HepG2 (cell line): ENCODE measurements around the gene LGALS3. TPM values are rescaled to one million over a fixed set of nuclear protein-coding genes. Genes with fewer than 3 reads are reported as not detected.
A peak's percentile ranks its signal among the peaks of the same experiment; 100 is the strongest.

Experiments
- DNMT3B ChIP-seq: conservative IDR thresholded peaks from 2 replicates; pipeline ENCODE4 v1.6.1; 2016; ENCODE audit warnings: missing biosample characterization, control low read depth
- FOXA3 ChIP-seq: IDR thresholded peaks from 2 replicates; pipeline ENCODE4 v1.6.1; 2016; ENCODE audit warnings: missing genetic modification reagents, missing compliant biosample characterization
- IRF2 ChIP-seq: IDR thresholded peaks from 2 replicates; pipeline ENCODE4 v1.6.1; 2018; ENCODE audit warnings: missing genetic modification reagents, missing compliant biosample characterization
- KAT7 ChIP-seq: IDR thresholded peaks from 2 replicates; pipeline ENCODE4 v1.6.1; 2018; ENCODE audit warnings: borderline replicate concordance, missing compliant biosample characterization
- KDM6A ChIP-seq: IDR thresholded peaks from 2 replicates; pipeline ENCODE4 v1.6.1; 2016; ENCODE audit warnings: low read depth
- MAZ ChIP-seq, 2 experiments: sonication (generic) in 1 of 2; formaldehyde crosslinking in 1 of 2; IDR thresholded peaks; 2 replicates each; pipeline versions ENCODE4 v1.5.0 to v1.6.1; 2012 to 2020; ENCODE audit warnings: low read depth in 2 of 2, mild to moderate bottlenecking in 2 of 2, borderline replicate concordance in 1 of 2, improper control_type of control experiment in 1 of 2, low read length in 1 of 2, missing genetic modification reagents in 1 of 2, moderate library complexity in 1 of 2
- MEF2D ChIP-seq: sonication (generic); formaldehyde crosslinking; IDR thresholded peaks from 2 replicates; pipeline ENCODE4 v1.5.1; 2020; ENCODE audit warnings: mild to moderate bottlenecking, missing genetic modification reagents
- MEIS2 ChIP-seq: sonication (generic); formaldehyde crosslinking; IDR thresholded peaks from 2 replicates; pipeline ENCODE4 v1.9.0; 2021; ENCODE audit warnings: mild to moderate bottlenecking, missing genetic modification reagents
- SMARCC2 ChIP-seq: fragments of 450-650 bp; IDR thresholded peaks from 2 replicates; pipeline ENCODE4 v1.6.1; 2017; ENCODE audit warnings: antibody characterized with exemption, mild to moderate bottlenecking
- SNAI1 ChIP-seq: sonication (generic); formaldehyde crosslinking; IDR thresholded peaks from 2 replicates; pipeline ENCODE4 v1.5.0; 2020; ENCODE audit warnings: mild to moderate bottlenecking, missing genetic modification reagents, borderline replicate concordance
- SP5 ChIP-seq: IDR thresholded peaks from 2 replicates; pipeline ENCODE4 v1.6.1; 2016; ENCODE audit warnings: low read depth, borderline replicate concordance
- TAF15 ChIP-seq: fragments of 200-400 bp; formaldehyde crosslinking; IDR thresholded peaks from one replicate; pipeline ENCODE4 v1.6.1; 2018; ENCODE audit warnings: mild to moderate bottlenecking, low read depth, low read length; ENCODE audit not compliant: poor library complexity, severe bottlenecking
- TBL1XR1 ChIP-seq: fragments of 150-350 bp; IDR thresholded peaks from 2 replicates; pipeline ENCODE4 v1.6.1; 2014; ENCODE audit warnings: borderline replicate concordance, low read length; ENCODE audit not compliant: partially characterized antibody
- TEAD2 ChIP-seq: sonication (generic); formaldehyde crosslinking; IDR thresholded peaks from 2 replicates; pipeline ENCODE4 v1.9.0; 2021; ENCODE audit warnings: missing genetic modification reagents
- TEAD3 ChIP-seq: optimal IDR thresholded peaks from 2 replicates; pipeline ENCODE3; 2016; ENCODE audit warnings: borderline replicate concordance
- TRIM24 ChIP-seq: sonication (generic); formaldehyde crosslinking; IDR thresholded peaks from 2 replicates; pipeline ENCODE4 v1.8.0; 2022; ENCODE audit warnings: mild to moderate bottlenecking, missing genetic modification reagents
- ZBTB7B ChIP-seq: sonication (generic); formaldehyde crosslinking; IDR thresholded peaks from 2 replicates; pipeline ENCODE4 v1.4.0; 2020; ENCODE audit warnings: missing genetic modification reagents
- ZNF234 ChIP-seq: sonication (generic); formaldehyde crosslinking; conservative IDR thresholded peaks from 2 replicates; pipeline ENCODE4 v1.5.1; 2020; ENCODE audit warnings: mild to moderate bottlenecking, missing genetic modification reagents
- ZNF773 ChIP-seq: sonication (generic); formaldehyde crosslinking; IDR thresholded peaks from 2 replicates; pipeline ENCODE4 v1.4.0; 2020; ENCODE audit warnings: missing genetic modification reagents, borderline replicate concordance
- ZNF841 ChIP-seq: sonication (generic); formaldehyde crosslinking; IDR thresholded peaks from 2 replicates; pipeline ENCODE4 v1.8.1; 2023; ENCODE audit warnings: missing genetic modification reagents, borderline replicate concordance
- polyA plus RNA-seq, 8 experiments: library from polyadenylated mRNA; depleted of rRNA in 3 of 8; stranded (reverse) in 7 of 8; unstranded in 1 of 8; fragments of >200 nt; fragmentation: Illumina TruSeq in 4 of 8; extraction: Trizol in 4 of 8; gene quantifications; 2 replicates each; pipeline versions ENCODE4 v1.2.1 to v1.2.3, GENCODE V29; 2011 to 2016; ENCODE audit warnings: low read depth in 4 of 8, missing spikeins in 1 of 8, mixed read lengths in 1 of 8; ENCODE audit not compliant: insufficient read depth in 1 of 8
- total RNA-seq, 5 experiments: library from RNA; depleted of rRNA; stranded (reverse); fragments of >200 nt; fragmentation: Illumina TruSeq; extraction: Trizol; gene quantifications; 2 replicates each; pipeline ENCODE4 v1.2.3, GENCODE V29; 2016; ENCODE audit warnings: low read depth in 1 of 5
- TF ChIP-seq, protein P1 (sequence below): sonication (generic); formaldehyde crosslinking; IDR thresholded peaks from 2 replicates; pipeline ENCODE4 v1.4.0; 2020; ENCODE audit warnings: missing genetic modification reagents
- TF ChIP-seq, protein P2 (sequence below): sonication (generic); formaldehyde crosslinking; IDR thresholded peaks from 2 replicates; pipeline ENCODE4 v1.4.0; 2020; ENCODE audit warnings: mild to moderate bottlenecking, missing genetic modification reagents
- TF ChIP-seq, protein P3 (sequence below): IDR thresholded peaks from 2 replicates; pipeline ENCODE4 v1.6.1; 2012; ENCODE audit warnings: inconsistent platforms
- TF ChIP-seq, protein P4 (sequence below): IDR thresholded peaks from 2 replicates; pipeline ENCODE4 v1.6.1; 2012; ENCODE audit warnings: low read depth, low read length, improper control_type of control experiment
- TF ChIP-seq, protein P5 (sequence below): sonication (generic); formaldehyde crosslinking; IDR thresholded peaks from 2 replicates; pipeline ENCODE4 v1.4.0; 2020; ENCODE audit warnings: missing genetic modification reagents

Gene LGALS3
- total and polyA plus RNA-seq, 2 of the 13 experiments (the other 11 are each of a cell fraction or from before 2014, with no cell fraction given) = 5.0 to 97.4 TPM

DNA sequence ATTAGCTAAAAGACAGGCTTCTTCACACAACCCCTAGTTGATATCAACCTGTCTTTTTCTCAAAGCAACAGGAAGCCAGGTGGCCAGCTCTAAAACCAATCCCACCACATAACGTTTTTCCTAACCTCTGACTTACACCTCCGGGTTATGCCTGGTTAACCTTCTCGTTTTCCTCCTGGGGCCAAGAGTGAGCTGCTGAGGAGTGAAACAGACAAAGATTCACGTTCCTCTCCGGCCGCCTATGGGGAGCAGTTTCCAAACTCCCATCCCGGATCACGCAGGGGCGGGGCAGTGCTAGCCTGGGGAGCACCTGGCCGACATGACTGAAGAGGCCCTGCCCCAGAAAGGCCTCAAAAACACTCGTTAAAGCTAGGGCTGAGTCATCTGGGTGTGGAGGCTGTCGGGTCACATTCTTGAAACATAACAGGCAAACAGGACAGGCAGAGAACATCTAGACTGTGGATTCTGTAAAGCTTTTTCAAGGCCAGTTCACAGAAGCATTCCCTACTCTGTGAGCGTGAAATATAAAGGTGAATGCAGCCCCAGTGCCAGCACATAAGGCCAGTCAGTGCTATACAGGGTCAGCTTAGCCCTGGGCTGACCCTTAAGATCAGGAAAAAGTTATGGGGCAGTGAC is 25.9 kb upstream of the LGALS3 start (continued):
- TF ChIP-seq, protein P1, sequence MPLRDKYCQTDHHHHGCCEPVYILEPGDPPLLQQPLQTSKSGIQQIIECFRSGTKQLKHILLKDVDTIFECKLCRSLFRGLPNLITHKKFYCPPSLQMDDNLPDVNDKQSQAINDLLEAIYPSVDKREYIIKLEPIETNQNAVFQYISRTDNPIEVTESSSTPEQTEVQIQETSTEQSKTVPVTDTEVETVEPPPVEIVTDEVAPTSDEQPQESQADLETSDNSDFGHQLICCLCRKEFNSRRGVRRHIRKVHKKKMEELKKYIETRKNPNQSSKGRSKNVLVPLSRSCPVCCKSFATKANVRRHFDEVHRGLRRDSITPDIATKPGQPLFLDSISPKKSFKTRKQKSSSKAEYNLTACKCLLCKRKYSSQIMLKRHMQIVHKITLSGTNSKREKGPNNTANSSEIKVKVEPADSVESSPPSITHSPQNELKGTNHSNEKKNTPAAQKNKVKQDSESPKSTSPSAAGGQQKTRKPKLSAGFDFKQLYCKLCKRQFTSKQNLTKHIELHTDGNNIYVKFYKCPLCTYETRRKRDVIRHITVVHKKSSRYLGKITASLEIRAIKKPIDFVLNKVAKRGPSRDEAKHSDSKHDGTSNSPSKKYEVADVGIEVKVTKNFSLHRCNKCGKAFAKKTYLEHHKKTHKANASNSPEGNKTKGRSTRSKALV (CRISPR knock-in tag) = peak; percentile 47; the same call in 1 of the 2 replicates
- TF ChIP-seq, protein P2, sequence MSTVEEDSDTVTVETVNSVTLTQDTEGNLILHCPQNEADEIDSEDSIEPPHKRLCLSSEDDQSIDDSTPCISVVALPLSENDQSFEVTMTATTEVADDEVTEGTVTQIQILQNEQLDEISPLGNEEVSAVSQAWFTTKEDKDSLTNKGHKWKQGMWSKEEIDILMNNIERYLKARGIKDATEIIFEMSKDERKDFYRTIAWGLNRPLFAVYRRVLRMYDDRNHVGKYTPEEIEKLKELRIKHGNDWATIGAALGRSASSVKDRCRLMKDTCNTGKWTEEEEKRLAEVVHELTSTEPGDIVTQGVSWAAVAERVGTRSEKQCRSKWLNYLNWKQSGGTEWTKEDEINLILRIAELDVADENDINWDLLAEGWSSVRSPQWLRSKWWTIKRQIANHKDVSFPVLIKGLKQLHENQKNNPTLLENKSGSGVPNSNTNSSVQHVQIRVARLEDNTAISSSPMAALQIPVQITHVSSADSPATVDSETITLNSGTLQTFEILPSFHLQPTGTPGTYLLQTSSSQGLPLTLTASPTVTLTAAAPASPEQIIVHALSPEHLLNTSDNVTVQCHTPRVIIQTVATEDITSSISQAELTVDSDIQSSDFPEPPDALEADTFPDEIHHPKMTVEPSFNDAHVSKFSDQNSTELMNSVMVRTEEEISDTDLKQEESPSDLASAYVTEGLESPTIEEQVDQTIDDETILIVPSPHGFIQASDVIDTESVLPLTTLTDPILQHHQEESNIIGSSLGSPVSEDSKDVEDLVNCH = no peak
- TF ChIP-seq MAZ (IDR thresholded peaks at IDR 0.05; ENCODE audit: borderline replicate concordance, low read depth, low read length) (no peak), MAZ (CRISPR knock-in tag; IDR thresholded peaks at IDR 0.05; ENCODE audit: low read depth) (no peak), KAT7 (no peak), MEIS2 (CRISPR knock-in tag) (peak; percentile 81; the same call in 1 of the 2 replicates), FOXA3 (CRISPR knock-in tag) (peak; percentile 70), KDM6A (CRISPR knock-in tag) (0 out of 2 replicates have a peak, but pooled peaks have one; percentile 52), TAF15 (no peak), TEAD2 (no peak), TRIM24 (CRISPR knock-in tag) (no peak), ZNF234 (CRISPR knock-in tag) (no peak), ZBTB7B (CRISPR knock-in tag) (peak; percentile 70; the same call in 1 of the 2 replicates), IRF2 (CRISPR knock-in tag) (peak; percentile 70; the same call in 1 of the 2 replicates), SMARCC2 (no peak), TBL1XR1 (peak; percentile 25), ZNF841 (CRISPR knock-in tag) (no peak), DNMT3B (CRISPR knock-in tag) (no peak), MEF2D (peak; percentile 76; the same call in 1 of the 2 replicates), ZNF773 (CRISPR knock-in tag) (no peak), SP5 (CRISPR knock-in tag) (peak; percentile 94), TEAD3 (peak; percentile 92), SNAI1 (CRISPR knock-in tag) (0 out of 2 replicates have a peak, but pooled peaks have one; percentile 45)
- TF ChIP-seq, protein P3, sequence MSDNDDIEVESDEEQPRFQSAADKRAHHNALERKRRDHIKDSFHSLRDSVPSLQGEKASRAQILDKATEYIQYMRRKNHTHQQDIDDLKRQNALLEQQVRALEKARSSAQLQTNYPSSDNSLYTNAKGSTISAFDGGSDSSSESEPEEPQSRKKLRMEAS = peak; percentile 71
- TF ChIP-seq, protein P4, sequence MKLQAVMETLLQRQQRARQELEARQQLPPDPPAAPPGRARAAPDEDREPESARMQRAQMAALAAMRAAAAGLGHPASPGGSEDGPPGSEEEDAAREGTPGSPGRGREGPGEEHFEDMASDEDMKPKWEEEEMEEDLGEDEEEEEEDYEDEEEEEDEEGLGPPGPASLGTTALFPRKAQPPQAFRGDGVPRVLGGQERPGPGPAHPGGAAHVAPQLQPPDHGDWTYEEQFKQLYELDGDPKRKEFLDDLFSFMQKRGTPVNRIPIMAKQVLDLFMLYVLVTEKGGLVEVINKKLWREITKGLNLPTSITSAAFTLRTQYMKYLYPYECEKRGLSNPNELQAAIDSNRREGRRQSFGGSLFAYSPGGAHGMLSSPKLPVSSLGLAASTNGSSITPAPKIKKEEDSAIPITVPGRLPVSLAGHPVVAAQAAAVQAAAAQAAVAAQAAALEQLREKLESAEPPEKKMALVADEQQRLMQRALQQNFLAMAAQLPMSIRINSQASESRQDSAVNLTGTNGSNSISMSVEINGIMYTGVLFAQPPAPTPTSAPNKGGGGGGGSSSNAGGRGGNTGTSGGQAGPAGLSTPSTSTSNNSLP = 0 out of 2 replicates have a peak, but pooled peaks have one; percentile 31
- TF ChIP-seq, protein P5, sequence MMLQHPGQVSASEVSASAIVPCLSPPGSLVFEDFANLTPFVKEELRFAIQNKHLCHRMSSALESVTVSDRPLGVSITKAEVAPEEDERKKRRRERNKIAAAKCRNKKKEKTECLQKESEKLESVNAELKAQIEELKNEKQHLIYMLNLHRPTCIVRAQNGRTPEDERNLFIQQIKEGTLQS (CRISPR knock-in tag) = peak; percentile 93
